K562 (cell line): ENCODE data around the gene SLC44A5. TPM values are rescaled to one million over a fixed set of nuclear protein-coding genes. Genes with fewer than 3 reads are reported as not detected.

ENCODE experiments used
- ELF4 ChIP-seq: fragments of 450-650 bp; formaldehyde crosslinking; IDR thresholded peaks from 2 replicates; pipeline ENCODE4 v1.4.0; 2022; ENCODE audit warnings: missing genetic modification characterization
- IRF2 ChIP-seq: sonication (generic); formaldehyde crosslinking; IDR thresholded peaks from 2 replicates; pipeline ENCODE4 v1.8.1; 2022; ENCODE audit warnings: mild to moderate bottlenecking, missing genetic modification reagents
- IRF9 ChIP-seq: fragments of 450-650 bp; IDR thresholded peaks from 2 replicates; pipeline ENCODE4 v1.6.1; 2016; ENCODE audit warnings: missing biosample characterization, missing genetic modification characterization
- MEF2D ChIP-seq: conservative IDR thresholded peaks from 2 replicates; pipeline ENCODE4 v1.6.1; 2016; ENCODE audit warnings: low read depth, missing genetic modification characterization, missing compliant biosample characterization
- MXI1 ChIP-seq: IDR thresholded peaks from 2 replicates; pipeline ENCODE4 v1.6.1; 2011; ENCODE audit warnings: low read depth, mild to moderate bottlenecking, improper control_type of control experiment, low read length
- NR2F6 ChIP-seq: fragments of 450-650 bp; formaldehyde crosslinking; IDR thresholded peaks from 2 replicates; pipeline ENCODE4 v1.4.0; 2020; ENCODE audit warnings: mild to moderate bottlenecking
- SIX5 ChIP-seq, 2 experiments: IDR thresholded peaks; 2 replicates each; pipeline ENCODE4 v1.6.1; 2011; ENCODE audit warnings: low read length in 2 of 2, borderline replicate concordance in 1 of 2, low read depth in 1 of 2, mild to moderate bottlenecking in 1 of 2, moderate library complexity in 1 of 2; ENCODE audit not compliant: insufficient read depth in 1 of 2
- SNRNP70 ChIP-seq: fragments of 200-400 bp; formaldehyde crosslinking; optimal IDR thresholded peaks from 2 replicates; pipeline ENCODE3; 2017; ENCODE audit warnings: low read depth, low read length
- VEZF1 ChIP-seq: fragments of 200-800 bp; sonication (Bioruptor generic); IDR thresholded peaks from 2 replicates; pipeline ENCODE4 v1.6.1; 2017; ENCODE audit warnings: missing genetic modification characterization, missing compliant biosample characterization
- ZBTB17 ChIP-seq: fragments of 450-650 bp; formaldehyde crosslinking; IDR thresholded peaks from 2 replicates; pipeline ENCODE4 v1.4.0; 2020; ENCODE audit warnings: mild to moderate bottlenecking
- ZBTB33 ChIP-seq: sonication (generic); formaldehyde crosslinking; IDR thresholded peaks from 2 replicates; pipeline ENCODE4 v1.8.1; 2023; ENCODE audit warnings: mild to moderate bottlenecking, missing genetic modification reagents
- ZC3H4 ChIP-seq: sonication (generic); formaldehyde crosslinking; IDR thresholded peaks from 2 replicates; pipeline ENCODE4 v1.9.0; 2021; ENCODE audit warnings: missing genetic modification reagents, borderline replicate concordance
- ZNF239 ChIP-seq: fragments of 250-450 bp; sonication (Bioruptor Pico); IDR thresholded peaks from 2 replicates; pipeline ENCODE4 v1.4.0; 2020; ENCODE audit warnings: mild to moderate bottlenecking
- ZNF407 ChIP-seq: fragments of 450-650 bp; IDR thresholded peaks from 2 replicates; pipeline ENCODE4 v1.6.1; 2016; ENCODE audit warnings: low read depth
- ZNF551 ChIP-seq: fragments of 250-450 bp; sonication (Bioruptor Pico); IDR thresholded peaks from 2 replicates; pipeline ENCODE4 v1.5.0; 2021; ENCODE audit warnings: mild to moderate bottlenecking, moderate library complexity
- polyA plus RNA-seq, 8 experiments: library from polyadenylated mRNA; depleted of rRNA in 4 of 8; stranded (reverse) in 5 of 8; unstranded in 3 of 8; fragments of >200 nt; fragmentation: Nextera tagmentation in 2 of 8; fragmentation: Illumina TruSeq in 1 of 8; extraction: Ambion mirVana in 2 of 8; extraction: Trizol in 1 of 8; gene quantifications; 2 replicates each; pipeline versions ENCODE4 v1.2.1 to v1.2.3, GENCODE V29; 2011 to 2014; ENCODE audit warnings: inconsistent platforms in 1 of 8, missing spikeins in 1 of 8
- total RNA-seq, 7 experiments: library from RNA; depleted of rRNA in 6 of 7; stranded (reverse); fragments of >200 nt in 6 of 7; fragmentation: Illumina TruSeq in 2 of 7; extraction: Trizol in 2 of 7; gene quantifications; 2 replicates each; pipeline versions ENCODE4 v1.2.1 to v1.2.3, GENCODE V29; 2011 to 2021; ENCODE audit warnings: low replicate concordance in 1 of 7

Gene SLC44A5
- total and polyA plus RNA-seq, 9 of the 15 experiments (the other 6 are each of a cell fraction or from before 2014, with no cell fraction given): 1.2 to 10.1 (median 3.2) TPM

- TF ChIP-seq ZNF407 (no peak), ZNF239 (CRISPR knock-in tag) (no peak), IRF9 (tag) (no peak), SIX5 (IDR thresholded peaks at IDR 0.05; ENCODE audit: borderline replicate concordance in 1 of 2, insufficient read depth in 1 of 2, low read depth in 1 of 2, low read length in 2 of 2) (no peak), SNRNP70 (no peak), IRF2 (no peak), ZNF551 (CRISPR knock-in tag) (no peak), VEZF1 (CRISPR knock-in tag) (peak; percentile 36; the same call in 1 of the 2 replicates), ZBTB33 (CRISPR knock-in tag) (no peak), NR2F6 (CRISPR knock-in tag) (no peak), MEF2D (tag) (no peak), ZC3H4 (no peak), MXI1 (no peak), ZBTB17 (no peak), ELF4 (CRISPR knock-in tag) (no peak)
Measured at GRCh38 chr1:75449998-75450397, 160.9 kb downstream of the SLC44A5 start (continued).
